Measurements from ENCODE around the gene NUP205.
A peak's percentile ranks its signal among the peaks of the same experiment; 100 is the strongest.
"Not testable (repeated sequence)": the region's sequence is repeated elsewhere in the genome, so short reads cannot be mapped to it uniquely, and the experiment has no call there.

The NUP205 gene

GRCh38 chr7:135665042-135665441 is 107.3 kb downstream of the NUP205 start:
- peak overlapping the region in 1 of 2 donors; percentile 14 for H3K27ac ChIP-seq
- no peak for DNase-seq (ENCODE audit: low spot score)

GRCh38 chr7:135666156-135666555 is 108.4 kb downstream of the NUP205 start:
- no peak overlapping the region for H3K4me3 ChIP-seq
- H3K27ac ChIP-seq = no peak overlapping the region
- DNase-seq (ENCODE audit: low spot score) = no peak
- TF ChIP-seq, protein P1, sequence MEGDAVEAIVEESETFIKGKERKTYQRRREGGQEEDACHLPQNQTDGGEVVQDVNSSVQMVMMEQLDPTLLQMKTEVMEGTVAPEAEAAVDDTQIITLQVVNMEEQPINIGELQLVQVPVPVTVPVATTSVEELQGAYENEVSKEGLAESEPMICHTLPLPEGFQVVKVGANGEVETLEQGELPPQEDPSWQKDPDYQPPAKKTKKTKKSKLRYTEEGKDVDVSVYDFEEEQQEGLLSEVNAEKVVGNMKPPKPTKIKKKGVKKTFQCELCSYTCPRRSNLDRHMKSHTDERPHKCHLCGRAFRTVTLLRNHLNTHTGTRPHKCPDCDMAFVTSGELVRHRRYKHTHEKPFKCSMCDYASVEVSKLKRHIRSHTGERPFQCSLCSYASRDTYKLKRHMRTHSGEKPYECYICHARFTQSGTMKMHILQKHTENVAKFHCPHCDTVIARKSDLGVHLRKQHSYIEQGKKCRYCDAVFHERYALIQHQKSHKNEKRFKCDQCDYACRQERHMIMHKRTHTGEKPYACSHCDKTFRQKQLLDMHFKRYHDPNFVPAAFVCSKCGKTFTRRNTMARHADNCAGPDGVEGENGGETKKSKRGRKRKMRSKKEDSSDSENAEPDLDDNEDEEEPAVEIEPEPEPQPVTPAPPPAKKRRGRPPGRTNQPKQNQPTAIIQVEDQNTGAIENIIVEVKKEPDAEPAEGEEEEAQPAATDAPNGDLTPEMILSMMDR (IDR thresholded peaks at IDR 0.05) = no peak

More at GRCh38 chr7:135665042-135665441, 107.3 kb downstream of the NUP205 start:
- H3K4me3 ChIP-seq = no peak overlapping the region
- TF ChIP-seq, protein P1 (IDR thresholded peaks at IDR 0.05) = no peak

DNA sequence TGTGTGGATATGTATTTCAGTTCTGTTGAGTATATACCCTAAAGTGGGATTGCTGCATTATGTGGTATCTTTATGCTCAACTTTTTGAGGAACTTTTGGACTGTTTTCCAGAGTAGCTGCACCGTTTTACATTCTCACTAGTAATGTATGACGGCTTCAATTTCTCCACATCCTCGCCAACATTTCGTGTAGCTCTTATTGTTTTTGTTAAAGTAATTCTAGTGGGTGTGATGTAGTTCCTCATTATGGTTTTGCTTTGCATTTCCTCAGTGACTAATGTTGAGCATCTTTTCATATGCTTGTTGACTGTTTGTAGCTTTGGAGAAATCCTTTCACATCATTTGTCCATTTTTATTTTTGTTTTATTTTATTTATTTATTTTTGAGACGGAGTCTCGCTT is 109.1 kb downstream of the NUP205 start:
- TF ChIP-seq, protein P1 (IDR thresholded peaks at IDR 0.05) = no peak
- DNase-seq (ENCODE audit: low spot score) = no peak
- no peak overlapping the region for H3K27ac ChIP-seq
- no peak overlapping the region for H3K4me3 ChIP-seq

- H3K4me3 ChIP-seq; DNase-seq (ENCODE audit: low spot score); H3K27ac ChIP-seq: not testable (repeated sequence)
Observed at GRCh38 chr7:135667626-135668025, 109.9 kb downstream of the NUP205 start.

DNA sequence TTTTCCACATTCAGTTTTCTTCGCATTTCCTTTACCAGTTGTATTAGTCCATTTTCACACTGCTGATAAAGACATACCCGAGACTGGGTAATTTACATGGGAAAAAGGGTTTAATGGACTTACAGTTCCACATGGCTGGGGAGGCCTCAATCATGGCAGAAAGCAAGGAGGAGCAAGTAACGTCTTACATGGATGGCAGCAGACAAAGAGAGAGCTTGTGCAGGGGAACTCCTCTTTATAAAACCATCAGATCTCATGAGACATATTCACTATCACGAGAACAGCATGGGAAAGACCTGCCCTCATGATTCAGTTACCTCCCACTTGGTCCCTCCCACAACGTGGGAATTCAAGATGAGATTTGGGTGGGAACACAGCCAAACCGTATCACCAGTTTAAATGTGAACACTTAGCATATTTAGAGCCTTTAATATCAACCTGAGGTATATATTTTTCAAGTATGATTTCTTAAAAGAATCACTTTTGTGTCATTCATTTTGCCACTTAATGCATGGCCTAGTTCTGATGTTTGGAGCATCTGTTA is 111.2 kb downstream of the NUP205 start:
- not testable (repeated sequence) for H3K4me3 ChIP-seq; H3K27ac ChIP-seq; DNase-seq (ENCODE audit: low spot score)

DNA sequence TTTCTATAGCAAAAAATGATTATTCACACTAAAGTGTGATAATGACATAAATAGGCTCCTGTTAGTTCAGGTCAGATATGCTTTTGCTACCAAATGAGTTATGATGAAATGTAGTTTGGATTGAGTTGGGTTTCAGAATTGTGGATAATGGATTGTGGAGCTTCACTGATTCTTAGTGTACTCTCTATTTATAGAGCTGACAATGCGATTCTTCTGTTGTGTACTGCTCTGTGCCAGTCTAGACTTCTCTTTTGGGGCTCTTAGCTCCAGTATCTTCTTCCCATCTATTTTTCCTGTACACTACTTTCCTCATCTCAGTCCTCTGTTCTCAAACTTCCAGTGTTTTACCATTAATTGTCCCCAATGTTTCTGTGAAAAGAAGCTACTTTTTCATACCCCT is 112.1 kb downstream of the NUP205 start:
- TF ChIP-seq, protein P1 (IDR thresholded peaks at IDR 0.05) = no peak
- peak overlapping the region; percentile 26 to 36 for H3K27ac ChIP-seq
- H3K4me3 ChIP-seq = no peak overlapping the region
- no peak for DNase-seq (ENCODE audit: low spot score)

- Histone ChIP-seq H3K4me3 (no peak overlapping the region), H3K27ac (peak overlapping the region; percentile 26 to 36)
- no peak for DNase-seq (ENCODE audit: low spot score)
- TF ChIP-seq, protein P1 (IDR thresholded peaks at IDR 0.05) = no peak
Observed at GRCh38 chr7:135670179-135670578, 112.5 kb downstream of the NUP205 start.

- no peak for DNase-seq (ENCODE audit: low spot score)
- Histone ChIP-seq H3K27ac (no peak overlapping the region), H3K4me3 (no peak overlapping the region)
- TF ChIP-seq, protein P1 (IDR thresholded peaks at IDR 0.05) = peak; percentile 67
Observed at GRCh38 chr7:135672560-135673359, 115.0 kb downstream of the NUP205 start.

Data from coronary artery (tissue), 2 donors.